GM19238 (cell line): ENCODE data around the gene ORM2.
A peak's percentile ranks its signal among the peaks of the same experiment; 100 is the strongest.
"Not testable (repeated sequence)": the region's sequence is repeated elsewhere in the genome, so short reads cannot be mapped to it uniquely, and the experiment has no call there.

Experiments
- DNase-seq: peaks from one replicate; pipeline ENCODE4 v3.0.0; 2011; ENCODE audit warnings: low spot score; ENCODE audit not compliant: insufficient read length

ORM2 gene

DNA sequence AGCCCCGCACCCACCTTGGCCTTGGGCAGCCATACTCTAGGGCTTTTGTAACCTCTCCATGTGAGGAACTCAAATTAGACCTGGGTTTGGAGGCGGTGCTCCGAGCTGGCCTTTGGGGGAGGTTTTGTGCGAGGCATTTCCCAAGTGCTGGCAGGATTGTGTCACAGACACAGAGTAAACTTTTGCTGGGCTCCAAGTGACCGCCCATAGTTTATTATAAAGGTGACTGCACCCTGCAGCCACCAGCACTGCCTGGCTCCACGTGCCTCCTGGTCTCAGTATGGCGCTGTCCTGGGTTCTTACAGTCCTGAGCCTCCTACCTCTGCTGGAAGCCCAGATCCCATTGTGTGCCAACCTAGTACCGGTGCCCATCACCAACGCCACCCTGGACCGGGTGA is at the start of gene ORM2:
Gene ORM2, plus strand, starts transcription at position 245 of the 398 bp plus-strand sequence. Its CDS starts 36 bp downstream, at position 281.
- DNase-seq, result not testable (repeated sequence)

DNA sequence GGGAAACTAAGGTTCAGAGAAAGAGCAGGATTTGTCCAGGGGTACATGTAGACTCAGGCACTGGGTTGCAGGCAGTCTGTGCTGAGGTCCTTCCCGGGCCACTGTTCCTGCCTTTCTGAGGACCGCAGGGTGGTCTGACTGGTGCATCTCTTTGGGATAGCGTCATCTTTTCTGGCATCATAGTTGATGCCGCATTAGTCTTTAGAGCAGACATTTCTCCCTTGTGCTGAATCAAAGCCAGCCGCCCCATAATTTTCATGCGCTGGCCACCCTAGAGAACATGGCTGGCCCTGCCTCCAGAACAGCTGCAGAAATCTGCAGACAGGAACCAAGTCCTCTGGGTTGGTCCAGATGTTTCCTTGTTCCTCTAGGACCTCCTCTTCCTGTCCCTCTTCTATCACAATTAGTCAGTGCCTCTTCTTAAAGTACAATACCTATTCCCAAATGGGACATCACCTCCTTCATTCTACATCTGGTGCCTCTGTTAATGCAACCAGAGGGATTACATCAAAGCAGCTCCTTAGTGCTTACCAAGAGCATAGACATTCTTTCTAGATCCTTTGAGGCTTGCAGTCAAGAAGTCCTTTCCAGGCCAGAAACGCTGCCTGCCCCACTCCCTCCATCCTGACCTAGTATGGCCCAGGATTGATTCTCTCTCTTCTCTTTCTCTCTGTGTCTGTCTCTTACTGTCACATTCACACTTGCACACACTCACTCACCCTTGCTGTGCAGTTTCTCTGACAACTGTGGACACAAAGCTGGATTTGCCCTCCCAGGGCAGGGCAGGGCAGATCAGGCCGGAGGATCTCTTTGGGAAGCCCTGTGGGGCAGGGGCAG is 48.8 kb upstream of the ORM2 start:
- no peak for DNase-seq

DNA sequence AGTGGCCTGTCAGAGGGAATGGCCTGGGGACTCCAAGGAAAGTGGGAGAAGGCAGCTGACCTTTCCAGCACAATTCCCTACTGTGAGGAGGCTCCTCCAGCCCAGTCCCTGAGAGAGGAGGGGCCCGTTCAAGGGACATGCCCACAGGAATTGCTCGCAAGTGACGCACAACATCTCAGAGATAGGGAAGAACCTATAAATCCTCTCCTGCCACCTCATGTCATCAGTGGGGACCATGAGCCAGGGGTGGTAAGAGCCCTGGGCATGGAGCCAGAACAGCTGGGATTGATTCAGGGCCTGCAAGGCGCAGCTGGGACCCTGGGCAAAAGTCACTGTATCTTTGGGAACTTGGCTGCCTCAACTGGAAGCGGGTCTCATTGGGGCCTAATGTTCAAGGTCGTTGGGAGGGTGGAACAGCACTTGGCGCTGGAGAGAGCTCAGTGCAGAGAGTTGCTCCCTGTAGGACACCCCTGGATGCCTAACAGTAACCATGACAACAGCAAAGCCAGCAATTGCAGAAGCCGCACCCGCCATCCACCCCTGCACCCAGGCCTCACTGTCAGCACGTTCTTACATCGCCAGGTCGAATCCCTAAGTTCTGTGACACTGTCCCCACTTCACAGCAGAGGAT is 48.1 kb upstream of the ORM2 start:
- no peak for DNase-seq

DNA sequence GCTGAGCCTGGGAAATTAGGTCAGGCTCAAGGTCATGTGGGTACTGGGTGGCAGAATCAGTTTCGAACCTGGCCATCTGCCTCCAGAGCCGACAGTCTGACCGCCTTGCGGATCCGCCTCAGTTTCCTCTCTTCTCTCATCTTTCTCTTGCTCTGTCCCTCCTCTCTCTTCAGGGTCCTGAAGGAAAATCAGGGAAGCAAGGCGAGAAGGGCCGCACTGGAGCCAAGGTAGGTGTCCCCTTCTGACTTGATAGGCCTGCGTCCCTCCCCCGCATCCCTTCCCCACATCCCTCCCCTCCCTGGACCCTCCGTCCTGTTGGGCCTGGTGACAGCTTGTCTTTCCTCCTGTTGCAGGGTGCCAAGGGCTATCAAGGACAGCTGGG is 47.6 kb upstream of the ORM2 start:
- DNase-seq, result no peak

DNA sequence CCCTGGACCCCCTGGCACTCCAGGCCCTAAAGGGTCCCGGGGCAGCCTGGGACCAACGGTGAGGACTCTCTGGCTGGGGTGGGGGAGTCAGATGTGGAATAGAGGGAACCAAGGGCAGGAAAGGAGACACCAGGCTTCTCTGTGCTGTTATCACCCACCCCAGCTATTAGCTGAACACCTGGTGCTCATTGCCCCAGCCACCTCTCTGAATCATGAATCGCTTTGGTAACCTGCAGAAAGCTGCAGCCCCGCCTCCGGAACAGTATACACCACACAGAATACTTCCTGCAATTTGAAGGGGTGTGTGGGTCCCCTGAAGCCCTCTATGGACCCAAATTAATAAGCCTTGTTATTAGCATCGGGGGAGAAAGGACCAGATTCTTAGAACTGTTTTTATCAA is 47.2 kb upstream of the ORM2 start:
- no peak for DNase-seq

DNA sequence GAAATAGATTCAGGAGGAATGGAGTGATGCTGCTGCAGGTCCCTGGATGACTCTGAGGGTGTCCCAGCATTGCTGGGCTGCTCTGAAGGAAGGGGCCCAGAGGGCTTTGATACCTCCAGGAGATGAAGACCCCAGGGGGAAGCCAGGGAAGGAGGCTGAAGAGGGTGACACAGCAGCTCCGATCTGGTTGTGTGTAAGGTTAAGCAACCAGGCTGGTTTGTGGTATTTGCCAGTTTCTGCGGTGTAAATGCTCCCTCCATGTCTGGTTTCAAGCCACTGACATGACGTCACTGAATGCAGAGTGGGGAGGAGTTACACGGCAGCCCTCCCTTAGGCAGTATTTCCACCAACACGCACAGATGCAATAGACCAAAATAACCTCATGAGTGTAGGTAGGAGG is 46.7 kb upstream of the ORM2 start:
- DNase-seq, result no peak

DNA sequence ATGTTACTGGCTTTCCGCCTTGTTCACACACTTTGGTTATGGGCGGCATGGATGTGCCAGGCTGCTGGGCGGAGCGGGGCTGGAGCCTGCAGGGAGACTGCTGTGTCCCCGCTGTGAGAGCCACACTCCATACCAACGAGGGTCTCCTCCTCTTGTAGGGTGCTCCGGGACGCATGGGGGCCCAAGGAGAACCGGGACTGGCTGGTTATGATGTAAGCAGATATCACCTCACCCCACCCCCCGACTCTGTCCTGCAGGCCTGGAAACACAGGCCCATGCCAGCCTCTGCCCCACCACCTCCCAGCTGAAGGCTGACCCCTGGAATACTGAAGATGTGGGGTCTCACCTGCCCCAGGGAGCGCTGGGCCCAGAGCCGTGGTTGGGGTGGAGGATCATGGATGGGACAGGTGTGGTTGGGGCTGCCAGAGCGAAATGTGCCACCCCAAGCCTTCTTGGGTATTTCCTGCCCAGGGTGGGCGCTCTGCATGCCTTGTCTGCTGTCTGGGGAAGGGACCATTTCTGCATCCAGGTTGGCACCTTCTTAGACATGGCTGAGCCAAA is 46.0 kb upstream of the ORM2 start:
- no peak for DNase-seq

DNA sequence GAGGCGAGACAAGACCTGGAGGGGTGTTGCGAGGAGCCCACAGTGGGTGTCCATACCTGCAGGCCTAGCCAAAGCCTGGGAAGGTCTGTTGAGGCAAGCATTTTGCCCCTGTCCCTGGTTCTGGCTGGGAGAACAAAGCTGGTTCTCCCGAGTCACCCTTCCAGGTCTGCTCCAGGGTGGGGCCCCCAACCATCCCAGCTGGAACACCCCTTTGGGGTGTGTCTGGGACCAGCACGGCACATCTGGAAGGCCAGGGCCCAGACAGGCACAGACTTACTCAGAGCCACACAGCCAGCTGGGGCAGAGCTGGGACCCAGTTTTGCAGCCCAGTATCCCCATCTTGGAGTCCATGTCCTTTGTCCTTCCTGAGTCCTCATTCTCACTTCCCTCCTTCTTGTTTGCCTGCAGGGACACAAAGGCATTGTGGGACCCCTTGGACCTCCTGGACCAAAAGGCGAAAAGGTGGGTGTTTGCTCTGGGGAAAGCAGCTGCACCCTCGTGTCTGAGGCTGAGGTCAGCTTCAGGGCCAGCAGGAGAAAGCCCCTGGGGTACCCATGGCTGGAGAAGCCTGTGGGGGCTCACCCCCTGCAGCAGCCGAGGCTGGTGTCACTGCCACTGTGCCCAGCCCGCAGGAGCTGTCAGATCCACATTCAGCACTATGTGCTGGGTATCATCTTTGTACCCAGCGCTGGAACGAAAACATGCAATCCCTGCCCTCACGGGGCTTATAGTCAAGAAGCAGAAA is 45.2 kb upstream of the ORM2 start:
- no peak for DNase-seq

DNA sequence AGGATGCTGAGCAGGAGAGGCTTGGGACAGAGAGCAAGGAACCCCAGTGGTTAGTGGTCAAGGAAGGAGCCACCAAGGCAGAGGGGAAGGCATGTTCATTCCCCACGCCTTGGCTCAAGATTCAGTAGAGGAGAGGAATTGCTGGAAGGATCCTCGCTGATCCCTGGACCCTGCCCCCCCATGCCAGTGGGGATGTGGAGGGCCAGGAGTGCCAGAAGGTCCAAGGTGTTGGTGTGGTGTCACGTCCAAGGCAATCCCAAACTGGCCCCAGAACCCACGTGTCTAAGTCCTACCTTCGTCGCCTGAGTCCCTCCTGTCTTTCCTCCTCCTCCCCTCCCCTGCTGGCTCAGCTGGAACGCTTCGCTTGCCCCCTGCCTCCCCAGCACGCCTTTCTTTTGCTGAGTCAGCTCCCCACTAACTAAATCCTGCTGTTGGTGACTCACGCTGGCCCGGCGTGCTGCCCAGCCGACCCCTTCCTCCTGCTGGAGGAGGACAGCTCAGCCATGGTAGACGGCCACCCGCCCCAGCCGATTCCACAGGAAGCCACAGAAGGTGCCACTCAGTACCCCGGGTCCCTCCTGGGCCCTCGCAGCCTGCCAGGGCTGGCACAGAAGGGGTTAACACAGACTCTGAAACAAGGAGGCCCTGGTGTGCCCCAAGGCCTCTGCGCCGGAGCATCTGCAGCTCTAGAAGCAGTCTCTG is 44.4 kb upstream of the ORM2 start:
- DNase-seq, result no peak

DNA sequence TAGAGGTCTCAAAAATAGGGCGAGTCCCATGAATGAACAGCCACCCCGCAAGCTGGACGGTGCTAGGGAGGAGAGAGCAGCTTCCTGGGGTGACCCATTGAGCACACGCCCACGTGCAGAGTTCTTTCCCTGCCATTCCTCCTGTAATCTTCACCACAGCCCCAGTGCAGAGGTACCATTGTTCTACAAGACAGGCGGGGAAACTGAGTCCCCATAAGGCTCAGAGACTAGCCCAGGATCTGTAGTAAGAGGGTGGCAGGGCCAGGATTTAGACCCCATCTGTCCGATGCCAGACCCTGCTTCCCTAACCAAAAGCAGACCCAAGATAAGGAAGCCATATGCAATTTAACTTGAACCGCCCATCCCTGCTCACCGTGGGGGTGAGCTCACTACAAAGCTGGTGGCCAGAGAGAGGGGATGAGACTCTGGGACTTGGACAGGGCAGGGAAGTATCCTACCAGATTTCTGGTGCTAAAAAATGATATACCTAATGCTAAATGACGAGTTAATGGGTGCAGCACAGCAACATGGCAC is 43.5 kb upstream of the ORM2 start:
- no peak for DNase-seq

DNA sequence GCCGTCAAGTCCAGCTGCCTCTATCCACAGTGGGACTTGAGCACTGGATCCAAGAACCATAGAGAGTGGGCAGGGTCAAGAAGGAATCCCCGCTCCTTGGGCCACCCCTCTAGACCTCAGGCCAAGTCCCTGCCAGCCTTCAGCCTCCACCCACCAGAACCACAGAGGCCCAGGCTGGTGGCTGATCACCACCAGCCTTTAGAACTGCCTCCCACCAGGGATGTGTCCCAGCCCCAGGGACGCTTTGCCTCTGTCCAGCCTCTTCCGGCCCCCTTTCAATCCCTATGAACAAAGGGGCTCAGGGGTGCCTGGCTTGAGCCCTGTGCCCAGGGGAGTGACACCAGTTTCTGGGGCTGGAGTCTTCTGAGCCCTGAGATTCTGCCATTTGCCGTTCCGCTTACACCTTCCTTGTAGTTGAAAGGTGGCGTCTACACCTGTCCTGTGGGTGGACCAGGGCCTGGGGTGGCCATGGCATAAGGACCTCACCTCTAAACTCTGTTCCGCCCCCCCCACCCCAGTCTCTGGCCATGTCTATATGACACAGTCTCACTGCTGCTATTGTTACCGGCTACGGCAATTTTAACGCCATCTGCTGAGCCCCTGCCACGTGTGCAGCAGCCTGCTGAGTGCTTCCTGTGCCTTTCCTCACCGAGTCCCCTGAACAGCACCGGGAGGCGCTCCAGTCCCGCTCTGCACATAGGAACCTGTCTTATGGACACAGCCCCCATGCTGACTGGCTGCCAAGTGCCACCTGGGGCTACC is 42.5 kb upstream of the ORM2 start:
- no peak for DNase-seq

DNA sequence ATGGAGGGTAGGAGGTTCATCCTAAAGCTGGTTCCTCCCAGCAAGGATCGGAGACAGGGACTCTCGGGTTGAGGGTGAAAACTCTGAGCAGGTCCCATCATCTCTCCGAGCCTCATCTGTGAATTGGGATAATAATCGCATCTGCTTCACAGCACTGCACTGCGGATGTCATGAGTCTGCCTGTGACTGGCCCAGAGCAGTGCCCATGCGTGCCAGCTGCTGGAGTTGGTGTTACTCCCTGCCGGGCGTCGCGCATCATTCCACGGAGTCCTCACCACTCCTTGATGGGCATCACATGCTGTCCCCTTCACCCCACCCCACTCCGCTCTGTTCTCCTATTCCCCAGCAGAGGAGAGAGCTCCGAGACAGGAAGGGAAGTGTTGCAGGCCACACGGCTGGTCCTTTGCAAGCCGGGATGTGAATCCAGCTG is 41.9 kb upstream of the ORM2 start:
- no peak for DNase-seq

DNA sequence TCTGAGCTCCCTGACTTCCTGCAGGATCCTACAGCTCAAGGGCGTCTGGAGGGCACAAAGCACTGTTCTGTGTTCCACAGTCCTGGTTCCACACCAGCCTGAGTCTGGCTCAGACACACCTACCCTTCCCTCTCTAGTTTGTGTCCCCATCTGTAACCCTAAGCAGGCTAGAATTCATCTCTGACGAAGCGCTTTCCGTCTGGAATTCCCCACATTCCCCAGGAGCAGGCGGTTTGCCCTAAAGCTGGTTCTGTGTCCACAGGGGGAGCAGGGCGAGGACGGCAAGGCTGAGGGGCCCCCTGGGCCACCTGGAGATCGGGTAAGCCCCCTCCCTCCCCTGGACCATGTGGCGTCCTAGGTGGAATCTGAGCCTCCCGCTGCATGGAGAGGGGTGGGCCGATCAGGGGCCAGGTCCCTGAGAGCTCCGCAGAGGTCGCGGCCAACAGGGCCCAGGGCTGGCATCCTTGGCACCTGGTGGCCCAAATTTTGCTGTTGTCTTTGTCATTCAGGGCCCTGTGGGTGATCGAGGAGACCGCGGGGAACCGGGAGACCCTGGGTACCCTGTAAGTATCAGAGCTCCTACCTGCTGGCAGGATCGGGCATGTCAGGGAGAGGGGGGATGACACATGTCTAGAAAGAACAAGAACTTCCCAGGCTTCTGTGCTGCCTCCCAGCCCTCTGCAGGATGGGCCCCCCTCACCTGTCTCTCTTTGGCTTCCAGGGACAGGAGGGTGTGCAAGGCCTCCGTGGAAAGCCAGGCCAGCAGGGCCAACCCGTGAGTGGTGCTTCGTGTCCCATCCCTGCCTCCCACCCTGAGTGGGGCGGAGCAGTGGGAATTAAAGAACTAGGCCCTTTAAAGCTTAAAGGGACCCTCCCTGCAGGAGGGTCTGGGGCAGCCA is 41.2 kb upstream of the ORM2 start:
- no peak for DNase-seq

DNA sequence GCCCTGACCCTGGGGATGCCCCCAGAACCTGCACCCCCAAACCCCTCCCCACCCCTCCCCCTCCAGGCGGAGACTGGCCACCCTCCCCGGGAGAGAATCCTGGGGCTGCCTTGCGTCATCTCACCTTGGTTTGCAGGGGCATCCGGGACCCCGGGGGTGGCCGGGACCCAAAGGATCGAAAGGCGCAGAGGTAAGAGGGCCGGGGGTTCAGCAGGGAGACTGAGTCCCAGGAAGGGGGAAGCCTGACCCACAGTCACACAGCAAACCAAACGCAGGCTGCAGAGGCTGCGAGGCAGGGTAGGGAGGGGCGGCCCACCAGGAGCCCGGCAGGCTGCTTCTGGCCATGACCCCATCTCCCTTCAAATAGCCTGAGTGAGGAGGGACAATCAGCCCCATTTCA is 40.6 kb upstream of the ORM2 start:
- DNase-seq, result no peak

DNA sequence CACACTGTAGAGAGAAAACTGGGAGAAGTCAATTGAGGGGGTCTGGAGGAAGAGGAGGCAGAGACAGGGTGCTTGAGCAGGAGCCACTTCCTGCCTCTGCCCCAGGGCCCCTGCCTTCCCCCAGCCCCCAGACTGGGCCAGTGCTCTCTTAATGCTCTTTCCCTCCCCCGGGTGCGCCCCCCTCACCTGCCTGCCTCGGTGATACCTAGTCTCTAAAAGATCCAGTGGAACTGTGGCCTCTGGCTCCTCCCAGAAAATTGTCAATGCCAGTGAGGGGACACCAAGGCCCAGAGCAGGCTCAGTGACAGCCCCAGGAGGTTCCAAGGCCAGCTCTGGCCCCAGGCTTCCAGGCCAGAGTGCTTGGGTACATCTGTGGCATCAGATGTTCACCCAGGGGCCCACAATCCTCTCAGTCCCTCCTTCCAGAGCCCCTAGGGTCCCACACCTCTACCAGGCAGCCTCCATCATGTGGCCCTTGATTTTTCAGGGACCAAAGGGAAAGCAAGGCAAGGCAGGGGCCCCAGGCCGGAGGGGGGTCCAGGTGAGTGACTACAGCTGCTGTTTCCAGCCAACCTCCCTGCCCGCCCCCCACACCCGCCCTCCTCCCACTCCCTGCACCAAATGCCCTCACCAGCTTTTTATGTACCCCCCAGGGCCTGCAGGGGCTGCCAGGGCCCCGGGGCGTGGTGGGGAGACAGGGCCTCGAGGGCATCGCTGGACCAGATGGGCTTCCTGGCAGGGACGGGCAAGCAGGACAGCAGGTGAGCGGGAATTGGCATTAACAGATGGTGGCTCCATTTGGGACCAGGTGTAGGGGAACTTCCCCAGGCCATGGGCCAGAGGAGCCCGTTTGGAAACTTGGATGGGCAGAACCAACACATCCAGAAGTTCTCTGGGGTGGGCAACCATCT is 39.8 kb upstream of the ORM2 start:
- DNase-seq, result no peak

DNA sequence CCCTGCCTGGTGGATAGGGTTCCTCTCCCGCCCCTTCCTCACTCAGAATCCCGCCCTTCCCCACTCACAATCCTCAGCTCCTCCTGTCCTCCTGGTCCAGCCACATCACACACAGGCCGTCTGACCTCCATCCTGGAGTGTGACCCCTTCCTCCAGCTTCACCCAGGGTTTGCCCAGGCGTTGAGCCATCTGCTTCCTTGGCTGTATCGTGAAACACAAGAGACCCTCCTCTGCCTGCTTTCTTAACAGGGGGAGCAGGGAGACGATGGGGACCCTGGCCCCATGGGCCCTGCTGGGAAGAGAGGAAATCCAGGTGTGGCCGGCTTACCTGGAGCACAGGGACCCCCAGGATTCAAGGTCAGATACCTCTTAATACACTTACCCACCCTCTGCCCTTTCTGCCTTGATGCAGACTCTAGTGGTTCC is 39.1 kb upstream of the ORM2 start:
- DNase-seq, result no peak

DNA sequence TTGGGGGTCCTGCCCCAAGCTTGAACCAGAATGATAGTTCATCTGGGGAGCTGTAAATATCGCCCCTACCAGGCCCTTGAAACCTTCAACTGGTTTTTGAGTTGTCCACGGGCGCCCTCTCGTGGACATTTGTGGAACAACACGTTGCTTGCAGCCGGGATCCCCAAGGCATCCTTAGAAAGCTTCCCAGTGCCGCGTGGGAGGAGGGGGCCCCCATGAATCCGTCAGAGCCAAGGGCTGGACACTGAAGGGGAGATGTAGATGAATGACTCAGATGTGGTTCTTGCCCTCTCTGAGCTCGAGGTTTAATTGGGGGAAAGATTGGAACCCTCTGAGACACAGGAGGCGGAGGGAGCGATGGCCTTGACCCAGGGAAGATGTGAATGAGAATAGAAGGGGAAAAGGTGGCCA is 38.6 kb upstream of the ORM2 start:
- DNase-seq, result peak; percentile 43

DNA sequence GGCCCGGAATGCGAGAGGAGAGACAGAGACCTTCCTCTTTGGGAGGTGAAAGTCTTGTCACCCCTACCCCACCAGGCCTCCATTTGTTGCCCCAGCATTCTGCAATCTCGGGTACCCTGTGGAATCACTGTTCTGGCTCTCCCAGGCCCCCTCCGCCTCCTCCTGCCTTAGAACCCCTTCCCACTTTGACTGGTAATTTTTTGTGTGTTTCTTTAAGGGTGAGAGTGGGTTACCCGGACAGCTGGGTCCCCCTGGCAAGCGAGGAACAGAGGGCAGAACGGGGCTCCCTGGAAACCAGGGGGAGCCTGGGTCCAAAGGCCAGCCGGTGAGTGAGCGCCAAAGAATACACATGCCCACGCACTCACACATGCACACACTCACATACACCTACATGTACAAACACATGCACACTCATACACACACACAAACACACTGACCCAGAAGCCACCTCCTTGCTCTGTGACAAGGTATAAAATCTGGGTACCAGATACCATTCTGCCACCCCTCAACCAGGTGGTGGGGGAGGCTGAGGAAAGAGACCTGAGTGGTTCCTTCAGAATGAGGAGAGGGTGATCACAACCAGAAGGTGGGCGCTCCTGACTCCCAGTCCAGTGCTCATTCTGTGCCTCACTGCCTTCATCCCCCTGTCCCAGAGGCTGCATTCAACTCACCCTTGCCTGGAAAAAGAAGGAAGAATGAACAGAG is 37.6 kb upstream of the ORM2 start:
- DNase-seq, result no peak
